DOHH2 (cell line): Measurements from ENCODE around the gene PIM1.

Experiments
- H3F3A ChIP-seq: fragments of 200-600 bp; sonication (generic), shearing (Covaris generic); 2 replicates; pipeline ENCODE4 v1.6.0; 2016; ENCODE audit warnings: antibody characterized with exemption, mild to moderate bottlenecking; ENCODE audit not compliant: control insufficient read depth, insufficient read depth
- H3K27ac ChIP-seq: fragments of 200-600 bp; sonication (generic); 2 replicates; pipeline ENCODE4 v1.5.1; 2014; ENCODE audit warnings: low read depth, mild to moderate bottlenecking, low read length, moderate library complexity
- H3K27me3 ChIP-seq: fragments of 200-600 bp; sonication (generic); 2 replicates; pipeline ENCODE4 v1.6.1; 2014; ENCODE audit warnings: mild to moderate bottlenecking, low read length, mixed read lengths; ENCODE audit not compliant: control insufficient read depth
- H3K36me3 ChIP-seq: fragments of 200-600 bp; sonication (generic); 2 replicates; pipeline ENCODE4 v1.6.1; 2014; ENCODE audit warnings: mild to moderate bottlenecking, low read length, moderate library complexity, mixed read lengths; ENCODE audit not compliant: control insufficient read depth
- H3K4me1 ChIP-seq: fragments of 200-600 bp; sonication (generic); 2 replicates; pipeline ENCODE4 v1.6.1; 2014; ENCODE audit warnings: mild to moderate bottlenecking, low read length, mixed read lengths; ENCODE audit not compliant: control insufficient read depth
- H3K4me2 ChIP-seq: fragments of 200-600 bp; sonication (generic); 2 replicates; pipeline ENCODE4 v1.6.0; 2014; ENCODE audit warnings: mild to moderate bottlenecking, low read length, moderate library complexity
- H3K4me3 ChIP-seq: fragments of 200-600 bp; sonication (generic); 2 replicates; pipeline ENCODE4 v1.5.1; 2014; ENCODE audit warnings: mild to moderate bottlenecking, low read length, mixed read lengths
- H3K79me2 ChIP-seq: fragments of 200-600 bp; sonication (generic); 2 replicates; pipeline ENCODE4 v1.6.1; 2014; ENCODE audit warnings: mild to moderate bottlenecking, low read length, mixed read lengths; ENCODE audit not compliant: control insufficient read depth
- H3K9me2 ChIP-seq: fragments of 200-600 bp; sonication (generic); replicated peaks from 2 replicates; pipeline ENCODE4 v1.6.1; 2014; ENCODE audit warnings: mild to moderate bottlenecking, low read length, mixed read lengths; ENCODE audit not compliant: control insufficient read depth
- H3K9me3 ChIP-seq: fragments of 200-600 bp; sonication (generic); 2 replicates; pipeline ENCODE4 v1.6.1; 2014; ENCODE audit warnings: antibody characterized with exemption, low read length, mixed read lengths; ENCODE audit not compliant: control insufficient read depth, insufficient read depth
- H4K20me1 ChIP-seq: fragments of 200-600 bp; sonication (generic); 2 replicates; pipeline ENCODE4 v1.6.0; 2014; ENCODE audit warnings: low read depth, mild to moderate bottlenecking, antibody characterized with exemption, low read length, moderate library complexity; ENCODE audit not compliant: control insufficient read depth, insufficient read depth
- EZH2phosphoT487 ChIP-seq: fragments of 200-600 bp; sonication (generic); IDR thresholded peaks from 2 replicates; pipeline ENCODE4 v1.6.1; 2017; ENCODE audit warnings: borderline replicate concordance, mild to moderate bottlenecking, antibody characterized with exemption, low read length, moderate library complexity, mixed read lengths
- TF ChIP-seq, protein P1 (sequence below): fragments of 200-600 bp; sonication (generic); IDR thresholded peaks from one replicate; pipeline ENCODE4 v1.5.1; 2014; ENCODE audit warnings: antibody characterized with exemption, mild to moderate bottlenecking, low read depth, low read length; ENCODE audit not compliant: poor library complexity, severe bottlenecking

PIM1 gene

DNA sequence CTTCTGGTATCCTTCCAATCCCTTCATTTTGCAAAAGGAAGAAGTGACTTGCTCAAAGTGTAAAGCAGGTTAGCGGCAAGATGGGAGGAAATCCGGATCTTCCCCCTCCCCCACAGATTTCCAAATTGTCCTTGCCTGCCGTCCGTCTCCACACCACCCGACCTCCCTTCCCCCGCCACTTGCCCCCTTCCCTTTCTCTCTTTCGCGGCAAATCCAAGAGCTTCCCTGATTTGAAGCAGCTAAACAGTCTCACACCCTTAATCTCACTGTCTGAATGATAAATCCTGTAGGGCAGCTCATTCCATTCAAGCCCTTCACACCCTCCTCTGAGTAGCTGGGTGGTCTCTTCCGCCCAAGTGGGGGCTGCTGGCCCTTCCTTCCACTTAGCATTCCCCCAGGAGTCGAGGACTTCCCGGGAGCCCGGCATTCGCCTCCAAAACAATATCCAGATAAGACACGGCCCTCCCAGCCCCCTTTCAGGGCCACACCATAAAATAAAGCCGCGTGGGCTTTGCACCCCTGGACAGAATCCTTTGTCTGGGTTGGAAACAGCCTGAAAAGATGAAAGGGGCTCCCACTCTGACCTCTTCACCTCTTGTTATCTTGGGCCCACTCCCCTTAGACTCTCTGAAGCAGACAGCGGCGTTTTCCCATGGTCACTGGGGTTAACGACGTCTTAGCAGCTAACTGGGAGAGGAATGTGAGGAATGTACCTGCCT lies 44.0 kb upstream of the PIM1 start:
- Histone ChIP-seq H3K27me3 (0 out of 2 replicates have a peak, but pooled peaks cover 5% of the 10 kb centered on the region), H3K79me2 (no peaks in the 10 kb centered on the region), H4K20me1 (no peaks in the 10 kb centered on the region), H3F3A (no peaks in the 10 kb centered on the region), H3K36me3 (no peaks in the 10 kb centered on the region), H3K9me2 (no peaks in the 10 kb centered on the region), H3K4me2 (no peak overlapping the region), H3K4me3 (no peak overlapping the region), H3K9me3 (no peaks in the 10 kb centered on the region), H3K4me1 (peaks cover 18% of the 10 kb centered on the region), H3K27ac (no peak overlapping the region)
- TF ChIP-seq, protein P1, sequence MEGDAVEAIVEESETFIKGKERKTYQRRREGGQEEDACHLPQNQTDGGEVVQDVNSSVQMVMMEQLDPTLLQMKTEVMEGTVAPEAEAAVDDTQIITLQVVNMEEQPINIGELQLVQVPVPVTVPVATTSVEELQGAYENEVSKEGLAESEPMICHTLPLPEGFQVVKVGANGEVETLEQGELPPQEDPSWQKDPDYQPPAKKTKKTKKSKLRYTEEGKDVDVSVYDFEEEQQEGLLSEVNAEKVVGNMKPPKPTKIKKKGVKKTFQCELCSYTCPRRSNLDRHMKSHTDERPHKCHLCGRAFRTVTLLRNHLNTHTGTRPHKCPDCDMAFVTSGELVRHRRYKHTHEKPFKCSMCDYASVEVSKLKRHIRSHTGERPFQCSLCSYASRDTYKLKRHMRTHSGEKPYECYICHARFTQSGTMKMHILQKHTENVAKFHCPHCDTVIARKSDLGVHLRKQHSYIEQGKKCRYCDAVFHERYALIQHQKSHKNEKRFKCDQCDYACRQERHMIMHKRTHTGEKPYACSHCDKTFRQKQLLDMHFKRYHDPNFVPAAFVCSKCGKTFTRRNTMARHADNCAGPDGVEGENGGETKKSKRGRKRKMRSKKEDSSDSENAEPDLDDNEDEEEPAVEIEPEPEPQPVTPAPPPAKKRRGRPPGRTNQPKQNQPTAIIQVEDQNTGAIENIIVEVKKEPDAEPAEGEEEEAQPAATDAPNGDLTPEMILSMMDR: no peak
- no peak for TF ChIP-seq EZH2phosphoT487

DNA sequence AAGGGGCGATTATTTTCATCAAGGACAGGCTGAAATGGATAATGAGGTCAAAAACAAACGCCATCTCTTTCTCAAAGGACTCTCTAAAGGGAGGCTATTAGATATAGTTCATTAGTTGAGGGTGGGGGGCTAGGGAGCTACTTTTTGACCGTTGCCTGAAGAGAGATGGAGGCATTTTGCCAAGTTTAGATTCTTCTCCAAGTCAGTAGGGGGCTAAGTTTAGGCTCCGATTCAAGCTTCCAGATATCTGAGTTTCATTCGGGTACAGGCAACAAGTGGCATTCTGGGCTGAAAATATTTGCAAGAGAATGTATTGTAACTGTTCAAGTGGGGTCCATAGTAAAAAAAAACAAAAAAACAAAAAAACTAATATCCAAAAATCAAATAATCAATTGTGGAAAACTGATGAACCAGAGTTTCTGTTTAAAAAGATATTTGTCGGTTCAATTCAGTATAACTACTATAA lies 43.4 kb upstream of the PIM1 start:
- Histone ChIP-seq H3K4me3 (no peak overlapping the region), H3K4me2 (no peak overlapping the region)
- no peak for TF ChIP-seq EZH2phosphoT487
- TF ChIP-seq, protein P1: no peak

DNA sequence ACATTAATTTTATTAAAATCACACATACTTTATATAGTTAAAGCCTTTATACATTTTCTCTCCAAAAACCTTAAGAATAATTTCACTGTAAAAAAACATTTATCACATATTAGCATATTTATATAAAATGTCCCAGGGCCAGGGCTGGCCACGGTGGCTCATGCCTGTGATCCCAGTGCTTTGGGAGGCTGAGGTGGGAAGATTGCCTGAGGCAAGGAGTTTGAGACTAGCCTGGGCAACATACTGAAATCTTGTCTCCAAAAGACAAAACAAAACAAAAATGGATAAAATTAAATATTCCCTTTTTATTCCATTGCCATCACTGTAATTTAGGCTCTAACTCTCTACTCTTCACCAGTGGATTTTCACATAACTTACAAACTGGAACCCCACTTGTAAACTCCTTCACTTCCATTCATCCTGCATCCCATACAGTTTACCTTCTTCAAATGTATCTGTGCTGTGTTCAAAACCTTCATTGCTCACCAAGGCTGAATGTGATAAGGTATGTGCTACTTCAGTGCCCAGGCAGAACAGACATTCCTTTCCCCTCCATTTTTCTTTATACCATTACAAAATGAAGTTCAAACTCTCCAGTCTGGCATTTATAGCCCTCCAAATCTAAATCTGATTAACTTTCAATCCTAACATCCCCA lies 42.9 kb upstream of the PIM1 start:
- no peaks in the 10 kb centered on the region for H4K20me1 ChIP-seq
- no peak overlapping the region for H3K4me2 ChIP-seq
- no peak overlapping the region for H3K4me3 ChIP-seq
- H3K27ac ChIP-seq: no peak overlapping the region
- H3K27me3 ChIP-seq: 0 out of 2 replicates have a peak, but pooled peaks cover 5% of the 10 kb centered on the region
- TF ChIP-seq, protein P1: no peak
- no peak for TF ChIP-seq EZH2phosphoT487
- peaks cover 18% of the 10 kb centered on the region for H3K4me1 ChIP-seq
- H3K36me3 ChIP-seq: no peaks in the 10 kb centered on the region
- H3K9me3 ChIP-seq: no peaks in the 10 kb centered on the region
- no peaks in the 10 kb centered on the region for H3F3A ChIP-seq
- H3K79me2 ChIP-seq: no peaks in the 10 kb centered on the region
- no peaks in the 10 kb centered on the region for H3K9me2 ChIP-seq

More for the DNA sequence above, 43.4 kb upstream of the PIM1 start:
- Histone ChIP-seq H3K9me2 (no peaks in the 10 kb centered on the region), H3K9me3 (no peaks in the 10 kb centered on the region), H3K36me3 (no peaks in the 10 kb centered on the region), H3K79me2 (no peaks in the 10 kb centered on the region), H4K20me1 (no peaks in the 10 kb centered on the region), H3K4me1 (peaks cover 18% of the 10 kb centered on the region), H3F3A (no peaks in the 10 kb centered on the region), H3K27me3 (0 out of 2 replicates have a peak, but pooled peaks cover 5% of the 10 kb centered on the region), H3K27ac (no peak overlapping the region)
